AG09309 (cell line): ENCODE measurements around the gene NUMB.

Source experiments
- DNase-seq: peaks from one replicate; pipeline ENCODE4 v3.0.0-alpha.2; 2010; ENCODE audit warnings: low read depth
- H3K4me3 ChIP-seq: 2 replicates; pipeline ENCODE4 v1.5.1; 2011; ENCODE audit warnings: mild to moderate bottlenecking, low read depth, low read length, moderate library complexity; ENCODE audit not compliant: control insufficient read depth
- CTCF ChIP-seq: IDR thresholded peaks from 2 replicates; pipeline ENCODE4 v1.5.1; 2011; ENCODE audit warnings: mild to moderate bottlenecking, low read depth, low read length, inconsistent platforms; ENCODE audit not compliant: insufficient read depth, control insufficient read depth; ENCODE audit errors: missing control alignments

NUMB gene

GRCh38 chr14:73466861-73467260 is 8.5 kb upstream of the NUMB start:
- TF ChIP-seq CTCF = no peak
- no peak for DNase-seq
- H3K4me3 ChIP-seq = no peak overlapping the region

- H3K4me3 ChIP-seq = no peak overlapping the region
- no peak for DNase-seq
- TF ChIP-seq CTCF = no peak
Observed at GRCh38 chr14:73465823-73466532, 7.6 kb upstream of the NUMB start.

- TF ChIP-seq CTCF = no peak
- peak; percentile 98 for DNase-seq
- H3K4me3 ChIP-seq = no peak overlapping the region
Observed at GRCh38 chr14:73463411-73463810, 5.1 kb upstream of the NUMB start.

- DNase-seq = no peak
- H3K4me3 ChIP-seq = no peak overlapping the region
- no peak for TF ChIP-seq CTCF
Observed at GRCh38 chr14:73462815-73463214, 4.5 kb upstream of the NUMB start.

GRCh38 chr14:73462048-73462715 is 3.8 kb upstream of the NUMB start:
- H3K4me3 ChIP-seq = no peak overlapping the region
- no peak for TF ChIP-seq CTCF
- DNase-seq = no peak

GRCh38 chr14:73461478-73462047 is 3.2 kb upstream of the NUMB start:
- DNase-seq = no peak
- no peak overlapping the region for H3K4me3 ChIP-seq
- TF ChIP-seq CTCF = no peak
